Measurements from ENCODE around the gene GNAS.
"Not testable (repeated sequence)": the region's sequence is repeated elsewhere in the genome, so short reads cannot be mapped to it uniquely, and the experiment has no call there.

GNAS gene

DNA sequence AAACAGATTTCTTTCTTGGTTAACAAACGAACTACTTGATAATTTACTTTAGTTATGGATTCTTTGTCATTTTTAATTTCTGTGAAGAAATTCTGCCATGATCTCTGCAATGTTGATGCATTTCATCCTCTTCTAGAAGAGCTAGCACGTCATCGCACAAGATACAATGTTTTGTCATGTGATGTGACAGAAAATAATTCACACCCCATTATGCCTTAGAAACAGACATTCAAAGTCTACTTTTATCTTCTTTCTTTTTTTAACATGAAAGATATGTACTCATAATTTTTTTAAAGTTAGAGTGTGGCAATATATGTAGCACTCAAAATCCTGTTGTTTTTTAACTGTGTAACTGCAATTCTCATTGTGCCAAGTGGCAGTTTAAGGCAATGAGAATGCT, 89.0 kb downstream of the GNAS start:
- DNase-seq, result no peak

GRCh38 chr20:58942549-58942948, 90.0 kb downstream of the GNAS start:
- no peak for DNase-seq

DNA sequence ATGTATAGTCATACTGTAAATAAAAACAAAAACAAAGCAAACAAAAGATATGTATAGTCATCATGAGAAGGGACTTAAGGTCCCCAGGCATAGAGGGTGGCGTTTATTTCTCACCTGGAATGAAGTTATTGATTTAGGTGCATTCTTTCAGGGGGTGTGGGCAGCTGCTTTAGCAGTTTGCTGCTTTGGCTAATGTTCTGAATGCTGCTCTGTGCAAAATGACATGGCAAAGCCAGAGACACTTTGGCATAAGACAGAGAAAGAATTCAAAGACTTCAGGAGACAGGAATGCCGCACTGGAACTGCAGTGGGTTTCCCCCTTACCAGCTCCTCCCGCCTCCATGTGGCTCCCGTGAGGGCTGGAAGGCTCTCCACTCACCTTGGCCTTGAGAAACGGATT, 92.1 kb downstream of the GNAS start:
- DNase-seq, result no peak

DNA sequence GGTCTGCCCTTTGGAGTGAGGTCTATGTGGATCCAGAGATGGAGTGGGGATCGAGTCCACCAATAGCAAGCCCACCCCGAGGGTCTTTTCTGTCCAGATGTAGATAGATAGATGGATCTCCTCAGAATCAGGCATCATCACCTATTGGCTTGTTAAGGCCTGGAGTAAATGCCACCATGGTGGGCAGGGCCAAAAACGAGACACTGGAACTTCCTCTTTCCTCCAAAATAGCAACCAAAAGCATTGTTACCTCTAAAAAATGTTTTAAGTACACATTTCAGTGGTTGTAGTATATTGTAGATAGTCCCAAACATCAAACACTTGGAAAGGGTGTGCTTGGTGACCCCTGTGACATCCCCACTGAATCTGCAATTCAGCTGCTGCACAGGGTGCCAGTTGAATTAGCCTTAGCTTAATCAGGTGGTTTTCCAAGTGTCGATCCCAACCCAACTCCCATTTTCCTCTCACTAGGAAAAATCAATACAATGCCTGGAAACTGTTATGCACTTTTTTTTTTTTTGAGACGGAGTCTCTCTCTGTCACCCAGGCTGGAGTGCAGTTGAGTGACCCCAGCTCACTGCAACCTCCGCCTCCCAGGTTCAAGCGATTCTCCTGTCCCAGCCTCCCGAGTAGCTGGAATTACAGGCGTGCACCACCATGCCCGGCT, 93.6 kb downstream of the GNAS start:
- peak; percentile 49 for DNase-seq

DNA sequence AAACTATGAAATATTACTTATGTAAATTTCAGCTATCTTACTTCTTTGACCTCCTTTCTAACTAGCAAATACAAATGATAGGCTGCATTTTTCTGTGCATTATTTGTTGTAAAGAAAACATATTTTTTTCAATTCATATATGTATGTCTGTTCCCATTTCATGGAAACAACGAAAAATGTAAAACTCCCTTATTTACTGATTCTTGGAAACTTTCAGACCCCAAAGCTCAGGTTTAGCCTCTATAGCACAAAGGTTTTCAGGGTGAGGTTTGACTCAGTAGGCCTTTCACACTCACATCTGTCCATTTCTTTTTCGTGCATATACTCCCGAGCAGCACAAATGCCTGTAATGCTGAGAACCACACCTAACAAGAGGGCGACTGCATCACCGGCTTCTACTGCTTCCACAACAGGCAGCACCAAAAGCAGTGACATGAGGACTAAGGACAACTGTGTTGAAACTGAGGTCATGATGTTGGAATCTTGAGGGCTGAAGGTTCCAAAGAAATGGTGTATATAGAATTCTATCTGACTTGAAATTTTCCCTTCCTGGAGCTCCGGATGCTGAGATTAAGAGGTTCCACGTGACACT, 95.4 kb downstream of the GNAS start:
- not testable (repeated sequence) for DNase-seq

DNA sequence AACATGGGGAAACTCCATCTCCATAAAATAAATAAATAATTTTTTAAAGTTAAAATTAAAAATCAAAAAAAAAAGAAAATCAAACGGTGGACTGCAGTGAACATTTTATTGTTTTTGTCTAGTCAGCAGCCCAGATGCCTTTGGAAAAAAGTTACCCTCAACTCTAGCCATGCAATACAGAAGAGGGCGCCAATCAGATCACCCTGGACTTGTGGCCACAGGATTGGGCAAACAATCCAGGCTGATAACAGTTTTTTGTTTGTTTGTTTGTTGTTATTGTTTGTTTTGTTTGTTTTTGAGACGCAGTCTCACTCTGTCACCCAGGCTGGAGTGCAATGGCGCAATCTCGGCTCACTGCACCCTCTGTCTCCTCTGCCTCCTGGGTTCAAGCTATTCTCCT, 98.1 kb downstream of the GNAS start:
- no peak for DNase-seq

DNA sequence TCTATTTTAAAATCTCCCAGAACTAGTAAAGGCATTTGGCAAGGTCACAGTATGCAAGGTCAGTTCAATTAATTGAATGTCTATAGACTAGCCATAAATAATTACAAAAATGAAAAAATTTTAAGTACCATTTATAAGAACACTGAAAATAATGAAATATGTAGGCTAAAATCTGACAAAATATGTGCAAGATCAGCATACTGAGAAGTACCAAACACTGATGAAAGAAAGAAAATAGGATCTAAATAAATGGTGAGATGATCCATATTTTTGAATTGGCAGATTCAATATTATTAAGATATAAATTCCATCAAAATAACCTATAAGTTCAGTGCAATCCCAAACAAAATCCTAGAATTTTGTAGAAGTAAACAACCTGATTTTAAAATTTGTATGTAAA, 100.5 kb downstream of the GNAS start:
- no peak for DNase-seq

DNA sequence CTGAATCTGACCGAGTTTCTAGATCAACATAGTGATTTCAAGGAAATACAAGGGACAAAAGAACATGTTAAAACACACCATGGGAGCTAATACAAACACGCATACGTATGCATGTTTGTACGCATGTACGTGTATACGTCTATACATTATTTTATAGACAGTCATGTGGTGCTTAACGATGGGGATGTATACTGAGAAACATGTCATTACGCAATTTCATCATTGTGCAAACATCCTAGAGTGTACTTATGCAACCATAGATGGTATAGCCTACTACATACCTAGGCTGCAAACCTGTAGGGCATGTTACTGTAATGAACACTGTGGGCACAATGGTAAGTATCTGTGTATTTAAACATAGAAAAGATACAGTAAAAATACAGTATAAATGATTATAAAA, 103.6 kb downstream of the GNAS start:
- DNase-seq, result no peak

DNA sequence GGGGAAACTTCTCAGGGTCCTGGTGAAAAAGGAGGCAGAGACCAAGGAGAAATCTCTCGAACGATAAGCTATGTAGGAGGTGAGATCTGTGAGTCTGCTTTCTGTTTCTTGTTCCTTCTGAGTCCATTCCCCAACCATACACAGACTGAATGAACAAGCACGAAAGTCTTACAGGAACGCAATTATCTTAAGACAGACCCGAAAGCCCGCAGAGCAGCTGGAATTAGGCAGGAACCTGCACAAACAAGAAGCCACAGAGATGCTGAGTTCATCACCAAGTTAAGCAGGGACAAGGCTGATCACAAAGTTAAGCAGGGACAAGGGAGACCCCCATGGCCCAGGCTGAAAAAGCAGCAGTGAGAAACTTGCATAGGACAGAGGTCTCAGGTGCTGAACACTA, 107.1 kb downstream of the GNAS start:
- no peak for DNase-seq
